Panc1 (cell line): ENCODE measurements around the gene MPPED1. TPM values are rescaled to one million over a fixed set of nuclear protein-coding genes. Genes with fewer than 3 reads are reported as not detected.

Experiments
- ATAC-seq: fragments of 200-7000 bp; cut with Tn5 transposase; 2 replicates; pipeline ENCODE4 v1.9.1; 2020; ENCODE audit warnings: mild to moderate bottlenecking, moderate library complexity
- BruUV-seq: library from RNA; stranded (reverse); fragments of 400-500 nt; replicated peaks from 2 replicates; lab custom pipeline; 2021; lab: Mats Ljungman, UMichigan
- CTCF ChIA-PET: fragments of 300-600 bp; sonication (Branson Sonifier 250); formaldehyde crosslinking; loops from one replicate; lab custom pipeline; 2022; ENCODE audit warnings: antibody characterized with exemption; lab: Charles Lee
- POLR2A ChIA-PET: fragments of 300-600 bp; sonication (Branson Sonifier 250); formaldehyde crosslinking; loops from one replicate; lab custom pipeline; 2022; ENCODE audit warnings: antibody characterized with exemption; lab: Charles Lee
- DNase-seq: peaks from one replicate; pipeline ENCODE4 v3.0.0-alpha.2; 2010; ENCODE audit warnings: low read depth, low spot score
- H3K27ac ChIP-seq: 2 replicates; pipeline ENCODE4 v1.5.1; 2011; ENCODE audit warnings: mild to moderate bottlenecking, low read length, inconsistent platforms
- H3K27me3 ChIP-seq: fragments of 200-500 bp; sonication (Bioruptor generic); 2 replicates; pipeline ENCODE4 v1.6.0; 2014; ENCODE audit warnings: low read length, inconsistent platforms; ENCODE audit not compliant: control insufficient read depth, insufficient read depth
- H3K36me3 ChIP-seq: fragments of 200-500 bp; sonication (Bioruptor generic); 2 replicates; pipeline ENCODE4 v1.5.1; 2014; ENCODE audit warnings: inconsistent platforms, mild to moderate bottlenecking, low read length, moderate library complexity; ENCODE audit not compliant: control insufficient read depth, insufficient read depth
- H3K4me1 ChIP-seq: 2 replicates; pipeline ENCODE4 v1.5.1; 2011; ENCODE audit warnings: inconsistent platforms, mild to moderate bottlenecking, low read length, moderate library complexity; ENCODE audit not compliant: control insufficient read depth, insufficient read depth
- H3K4me3 ChIP-seq, 2 experiments: 2 replicates each; pipeline ENCODE4 v1.5.1; 2011 to 2012; ENCODE audit warnings: low read depth in 2 of 2, low read length in 2 of 2, mild to moderate bottlenecking in 2 of 2, inconsistent platforms in 1 of 2, moderate library complexity in 1 of 2
- H3K9me3 ChIP-seq: fragments of 200-500 bp; sonication (Bioruptor generic); 2 replicates; pipeline ENCODE4 v1.5.1; 2014; ENCODE audit warnings: low read depth, mild to moderate bottlenecking, inconsistent platforms, low read length, moderate library complexity; ENCODE audit not compliant: control insufficient read depth, insufficient read depth
- CTCF ChIP-seq: fragments of 450-650 bp; IDR thresholded peaks from 2 replicates; pipeline ENCODE4 v1.5.1; 2017; ENCODE audit warnings: mild to moderate bottlenecking
- POLR2AphosphoS5 ChIP-seq: IDR thresholded peaks from 2 replicates; pipeline ENCODE4 v1.6.1; 2012; ENCODE audit warnings: mild to moderate bottlenecking, low read depth, low read length, moderate library complexity
- SIN3A ChIP-seq: IDR thresholded peaks from 2 replicates; pipeline ENCODE4 v1.6.1; 2012; ENCODE audit warnings: low read depth, mild to moderate bottlenecking, low read length, moderate library complexity, borderline replicate concordance; ENCODE audit not compliant: insufficient read depth
- TCF7L2 ChIP-seq: IDR thresholded peaks from 2 replicates; pipeline ENCODE4 v1.6.1; 2011; ENCODE audit warnings: mild to moderate bottlenecking, low read depth, low read length, inconsistent platforms
- in situ Hi-C: cut with HindIII; loops from 2 replicates; pipeline ENCODE4 v1.10.0; 2016; ENCODE audit warnings: low sequenced_read_pairs, low pct_unique_long_range_greater_than_20kb
- intact Hi-C: fragments of 100-400 bp; cut with micrococcal nuclease; formaldehyde crosslinking; loops from one replicate; pipeline ENCODE4 v1.10.0; 2022; ENCODE audit not compliant: unreplicated experiment
- total RNA-seq: library from RNA; stranded (reverse); gene quantifications from one replicate; pipeline ENCODE4 v1.2.1, GENCODE V29; 2021; ENCODE audit not compliant: unreplicated experiment
- TF ChIP-seq, protein P1 (sequence below), 2 experiments: IDR thresholded peaks; 2 replicates each; pipeline ENCODE4 v1.6.1; 2011 to 2012; ENCODE audit warnings: low read depth in 2 of 2, control low read depth in 1 of 2, low read length in 1 of 2, mild to moderate bottlenecking in 1 of 2, moderate library complexity in 1 of 2; ENCODE audit not compliant: insufficient read depth in 1 of 2

MPPED1 gene
- total RNA-seq, 1 experiment from 2014 or later: not detected

DNA sequence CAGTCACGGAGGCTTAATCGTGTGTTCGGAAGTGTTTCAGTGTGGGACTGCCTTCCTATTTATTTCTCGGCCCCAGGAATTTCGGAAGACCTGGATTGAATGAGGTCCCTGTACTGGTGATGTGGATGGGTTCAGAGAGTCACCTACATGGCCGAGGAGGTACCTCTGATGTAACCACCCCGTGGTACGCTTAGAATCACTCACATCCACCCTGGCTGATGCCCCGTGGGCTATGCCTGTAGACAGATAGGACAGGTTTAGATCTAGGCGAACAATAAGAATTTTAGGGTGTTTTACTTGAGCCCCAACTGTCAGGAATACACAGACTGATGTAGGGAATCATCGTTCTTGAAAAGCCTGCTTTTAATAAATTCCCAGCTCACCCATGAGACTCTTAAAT is 2.0 kb downstream of the MPPED1 start:
- Histone ChIP-seq H3K36me3 (no peaks in the 10 kb centered on the region), H3K27ac (no peak overlapping the region), H3K4me3 (no peak overlapping the region), H3K9me3 (no peaks in the 10 kb centered on the region), H3K4me1 (no peaks in the 10 kb centered on the region), H3K27me3 (peaks cover 5% of the 10 kb centered on the region; the same call in 1 of the 2 replicates)
- in situ Hi-C loops (no loop called here), intact Hi-C loops (no loop called here)
- no peak for TF ChIP-seq POLR2AphosphoS5
- TF ChIP-seq SIN3A: no peak
- no peak for TF ChIP-seq TCF7L2
- TF ChIP-seq, protein P1, sequence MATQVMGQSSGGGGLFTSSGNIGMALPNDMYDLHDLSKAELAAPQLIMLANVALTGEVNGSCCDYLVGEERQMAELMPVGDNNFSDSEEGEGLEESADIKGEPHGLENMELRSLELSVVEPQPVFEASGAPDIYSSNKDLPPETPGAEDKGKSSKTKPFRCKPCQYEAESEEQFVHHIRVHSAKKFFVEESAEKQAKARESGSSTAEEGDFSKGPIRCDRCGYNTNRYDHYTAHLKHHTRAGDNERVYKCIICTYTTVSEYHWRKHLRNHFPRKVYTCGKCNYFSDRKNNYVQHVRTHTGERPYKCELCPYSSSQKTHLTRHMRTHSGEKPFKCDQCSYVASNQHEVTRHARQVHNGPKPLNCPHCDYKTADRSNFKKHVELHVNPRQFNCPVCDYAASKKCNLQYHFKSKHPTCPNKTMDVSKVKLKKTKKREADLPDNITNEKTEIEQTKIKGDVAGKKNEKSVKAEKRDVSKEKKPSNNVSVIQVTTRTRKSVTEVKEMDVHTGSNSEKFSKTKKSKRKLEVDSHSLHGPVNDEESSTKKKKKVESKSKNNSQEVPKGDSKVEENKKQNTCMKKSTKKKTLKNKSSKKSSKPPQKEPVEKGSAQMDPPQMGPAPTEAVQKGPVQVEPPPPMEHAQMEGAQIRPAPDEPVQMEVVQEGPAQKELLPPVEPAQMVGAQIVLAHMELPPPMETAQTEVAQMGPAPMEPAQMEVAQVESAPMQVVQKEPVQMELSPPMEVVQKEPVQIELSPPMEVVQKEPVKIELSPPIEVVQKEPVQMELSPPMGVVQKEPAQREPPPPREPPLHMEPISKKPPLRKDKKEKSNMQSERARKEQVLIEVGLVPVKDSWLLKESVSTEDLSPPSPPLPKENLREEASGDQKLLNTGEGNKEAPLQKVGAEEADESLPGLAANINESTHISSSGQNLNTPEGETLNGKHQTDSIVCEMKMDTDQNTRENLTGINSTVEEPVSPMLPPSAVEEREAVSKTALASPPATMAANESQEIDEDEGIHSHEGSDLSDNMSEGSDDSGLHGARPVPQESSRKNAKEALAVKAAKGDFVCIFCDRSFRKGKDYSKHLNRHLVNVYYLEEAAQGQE (IDR thresholded peaks at IDR 0.05; ENCODE audit: insufficient read depth in 1 of 2, low read depth in 2 of 2, low read length in 1 of 2): no peak
- no peak for TF ChIP-seq CTCF
- ChIA-PET POLR2A (no interaction called here), CTCF (no interaction called here)
- no TSS peak for BruUV-seq
- ATAC-seq (no peak), DNase-seq (no peak)

GRCh38 chr22:43415681-43416080 is 3.9 kb downstream of the MPPED1 start:
- Histone ChIP-seq H3K27ac (no peak overlapping the region), H3K4me3 (no peak overlapping the region), H3K27me3 (peaks cover 5% of the 10 kb centered on the region; the same call in 1 of the 2 replicates), H3K9me3 (no peaks in the 10 kb centered on the region), H3K36me3 (no peaks in the 10 kb centered on the region), H3K4me1 (no peaks in the 10 kb centered on the region)
- no peak for DNase-seq
- POLR2A ChIA-PET: no interaction called here
- ATAC-seq: no peak
- intact Hi-C loops (no loop called here), in situ Hi-C loops (no loop called here)
- CTCF ChIA-PET: no interaction called here
- BruUV-seq: no TSS peak
- TF ChIP-seq TCF7L2: no peak
- TF ChIP-seq POLR2AphosphoS5: no peak
- TF ChIP-seq SIN3A: no peak
- TF ChIP-seq, protein P1 (IDR thresholded peaks at IDR 0.05; ENCODE audit: insufficient read depth in 1 of 2, low read depth in 2 of 2, low read length in 1 of 2): no peak
- no peak for TF ChIP-seq CTCF
